Measurements from ENCODE around the gene DNAJB9.

DNAJB9 gene

GRCh38 chr7:108568801-108569380 is 783 bp upstream of the DNAJB9 start:
- DNase-seq (ENCODE audit: low read depth), result no peak

- peak; percentile 21 for DNase-seq (ENCODE audit: low read depth)
Observed at GRCh38 chr7:108570146-108570755, 577 bp downstream of the DNAJB9 start.

GRCh38 chr7:108572480-108572879 is 2.8 kb downstream of the DNAJB9 start:
- no peak for DNase-seq (ENCODE audit: low read depth)

GRCh38 chr7:108575156-108575555 is 5.5 kb downstream of the DNAJB9 start:
- no peak for DNase-seq (ENCODE audit: low read depth)

- DNase-seq (ENCODE audit: low read depth), result no peak
Observed at GRCh38 chr7:108576116-108576515, 6.4 kb downstream of the DNAJB9 start.

GRCh38 chr7:108578937-108579336 is 9.3 kb downstream of the DNAJB9 start:
- DNase-seq (ENCODE audit: low read depth), result no peak

GRCh38 chr7:108580298-108580697 is 10.6 kb downstream of the DNAJB9 start:
- no peak for DNase-seq (ENCODE audit: low read depth)

GRCh38 chr7:108581655-108582491 is 12.2 kb downstream of the DNAJB9 start:
- DNase-seq (ENCODE audit: low read depth), result no peak

- DNase-seq (ENCODE audit: low read depth), result no peak
Observed at GRCh38 chr7:108584211-108584610, 14.5 kb downstream of the DNAJB9 start.

- DNase-seq (ENCODE audit: low read depth), result no peak
Observed at GRCh38 chr7:108585843-108586242, 16.2 kb downstream of the DNAJB9 start.

GRCh38 chr7:108586274-108586710 is 16.6 kb downstream of the DNAJB9 start:
- DNase-seq (ENCODE audit: low read depth), result no peak

- no peak for DNase-seq (ENCODE audit: low read depth)
Observed at GRCh38 chr7:108589199-108589598, 19.5 kb downstream of the DNAJB9 start.

GRCh38 chr7:108589874-108590273 is 20.2 kb downstream of the DNAJB9 start:
- no peak for DNase-seq (ENCODE audit: low read depth)

- no peak for DNase-seq (ENCODE audit: low read depth)
Observed at GRCh38 chr7:108590606-108591005, 20.9 kb downstream of the DNAJB9 start.

GRCh38 chr7:108592646-108593201 is 23.1 kb downstream of the DNAJB9 start:
- DNase-seq (ENCODE audit: low read depth), result no peak

GRCh38 chr7:108596560-108596959 is 26.9 kb downstream of the DNAJB9 start:
- no peak for DNase-seq (ENCODE audit: low read depth)

- no peak for DNase-seq (ENCODE audit: low read depth)
Observed at GRCh38 chr7:108598153-108598552, 28.5 kb downstream of the DNAJB9 start.

GRCh38 chr7:108598914-108599580 is 29.4 kb downstream of the DNAJB9 start:
- DNase-seq (ENCODE audit: low read depth), result no peak

GRCh38 chr7:108600399-108600798 is 30.7 kb downstream of the DNAJB9 start:
- DNase-seq (ENCODE audit: low read depth), result no peak

- DNase-seq (ENCODE audit: low read depth), result no peak
Observed at GRCh38 chr7:108603656-108604306, 34.1 kb downstream of the DNAJB9 start.

GRCh38 chr7:108604307-108605077 is 34.8 kb downstream of the DNAJB9 start:
- DNase-seq (ENCODE audit: low read depth), result no peak
